ENCODE results near the gene STAM. TPM values are rescaled to one million over a fixed set of nuclear protein-coding genes. Genes with fewer than 3 reads are reported as not detected.

Gene STAM
- total RNA-seq, 4 donors from 2014 or later: 13.2 to 21.4 (median 17.9) TPM

GRCh38 chr10:17725703-17726102 is 81.8 kb downstream of the STAM start:
- intact Hi-C loops (cut with DNase I; ENCODE audit: low total_unique reads): no loop called here
- no peak for DNase-seq (ENCODE audit: low spot score in 2 of 2)
- H3K4me3 ChIP-seq (ENCODE audit: low read depth, poor library complexity, severe bottlenecking): no peak overlapping the region
- TF ChIP-seq CTCF (IDR thresholded peaks at IDR 0.05) (no peak), POLR2A (IDR thresholded peaks at IDR 0.05) (no peak)
- WGBS, 2 donors: 81 to 84% methylated on average over 7 of the region's 7 CpGs

- no peak for DNase-seq (ENCODE audit: low spot score in 2 of 2)
- H3K4me3 ChIP-seq (ENCODE audit: low read depth, poor library complexity, severe bottlenecking): no peak overlapping the region
- TF ChIP-seq CTCF (IDR thresholded peaks at IDR 0.05) (no peak), POLR2A (IDR thresholded peaks at IDR 0.05) (no peak)
Observed at GRCh38 chr10:17729630-17730029, 85.7 kb downstream of the STAM start.

DNA sequence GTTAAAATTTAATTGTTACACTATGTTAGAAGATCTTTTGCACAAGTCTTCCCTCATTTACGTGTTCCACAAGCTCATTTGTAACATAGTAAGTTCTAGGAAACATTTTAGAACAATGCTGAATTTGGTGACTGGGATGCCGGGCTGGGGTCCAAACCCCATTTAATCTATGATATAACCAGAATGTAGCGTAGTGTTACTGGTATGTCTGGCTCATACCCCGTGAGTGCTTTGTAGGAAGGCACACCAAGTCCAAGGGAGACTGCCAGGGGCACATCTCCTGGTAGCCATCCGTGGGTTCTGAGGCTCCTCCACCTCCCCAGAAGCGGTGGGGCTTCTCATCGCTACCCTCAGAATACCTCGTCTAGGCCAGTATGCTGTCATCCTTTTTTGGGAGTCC is 86.7 kb downstream of the STAM start:
- intact Hi-C loops (cut with DNase I; ENCODE audit: low total_unique reads): loop anchor here (10.0 kb wide), 1 partner anchor 126 kb away; no protein-coding TSS in a partner anchor
- TF ChIP-seq CTCF (IDR thresholded peaks at IDR 0.05) (no peak), POLR2A (IDR thresholded peaks at IDR 0.05) (no peak)
- 69 to 76% methylated on average over 8 of the region's 8 CpGs for WGBS, 2 donors
- H3K4me3 ChIP-seq (ENCODE audit: low read depth, poor library complexity, severe bottlenecking): no peak overlapping the region
- DNase-seq (ENCODE audit: low spot score in 2 of 2): no peak

More at GRCh38 chr10:17729630-17730029, 85.7 kb downstream of the STAM start:
- WGBS, 2 donors: 67 to 79% methylated on average over 6 of the region's 6 CpGs
- intact Hi-C loops (cut with DNase I; ENCODE audit: low total_unique reads): loop anchor here (10.0 kb wide), 1 partner anchor 125 kb away; no protein-coding TSS in a partner anchor

GRCh38 chr10:17731331-17732020 is 87.5 kb downstream of the STAM start:
- TF ChIP-seq CTCF (IDR thresholded peaks at IDR 0.05): no peak
- TF ChIP-seq POLR2A (IDR thresholded peaks at IDR 0.05): no peak
- no peak overlapping the region for H3K4me3 ChIP-seq (ENCODE audit: low read depth, poor library complexity, severe bottlenecking)
- no peak for DNase-seq (ENCODE audit: low spot score in 2 of 2)
- 54 to 56% methylated on average over 4 of the region's 4 CpGs for WGBS, 2 donors
- intact Hi-C loops (cut with DNase I; ENCODE audit: low total_unique reads): loop anchor here (10.0 kb wide), 1 partner anchor 127 kb away; no protein-coding TSS in a partner anchor

DNA sequence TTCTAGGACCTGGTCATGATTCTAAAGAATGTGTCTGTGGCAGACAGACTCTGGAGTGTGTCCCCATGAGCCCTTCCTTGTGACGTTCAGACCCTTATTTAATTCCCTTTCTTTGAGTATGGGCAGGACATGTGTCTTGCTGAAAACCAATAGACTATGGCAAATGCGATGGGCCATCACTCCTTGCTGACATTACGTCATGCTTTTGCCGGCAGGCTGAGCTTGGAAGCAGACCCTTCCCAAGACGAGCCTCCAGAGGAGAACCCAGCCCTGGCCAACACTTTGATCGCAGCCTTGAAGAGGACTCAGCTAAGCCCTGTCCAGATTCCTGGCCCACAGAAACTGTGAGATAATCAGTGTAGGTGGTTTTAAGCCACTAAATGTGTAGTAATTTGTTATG is 89.7 kb downstream of the STAM start:
- DNase-seq (ENCODE audit: low spot score in 2 of 2): no peak
- no peak for TF ChIP-seq POLR2A (IDR thresholded peaks at IDR 0.05)
- TF ChIP-seq CTCF (IDR thresholded peaks at IDR 0.05): no peak
- 89 to 91% methylated on average over 6 of the region's 6 CpGs for WGBS, 2 donors
- intact Hi-C loops (cut with DNase I; ENCODE audit: low total_unique reads): loop anchor here (10.0 kb wide), 1 partner anchor 129 kb away; no protein-coding TSS in a partner anchor
- H3K4me3 ChIP-seq (ENCODE audit: low read depth, poor library complexity, severe bottlenecking): no peak overlapping the region
